OCI-LY1 (cell line): ENCODE data around the gene TMEM158.

Experiments used
- H2AFZ ChIP-seq: fragments of 200-600 bp; sonication (generic), shearing (Covaris generic); 2 replicates; pipeline ENCODE4 v1.6.0; 2014; ENCODE audit warnings: antibody characterized with exemption, mild to moderate bottlenecking, low read length
- H3F3A ChIP-seq: fragments of 200-600 bp; sonication (generic), shearing (Covaris generic); 2 replicates; pipeline ENCODE4 v1.6.0; 2014; ENCODE audit warnings: mild to moderate bottlenecking, antibody characterized with exemption, low read length, moderate library complexity; ENCODE audit not compliant: insufficient read depth
- H3K27ac ChIP-seq: fragments of 200-600 bp; sonication (generic); 2 replicates; pipeline ENCODE4 v1.5.1; 2014; ENCODE audit warnings: low read length, mixed run types, mild to moderate bottlenecking, low read depth; ENCODE audit not compliant: poor library complexity, severe bottlenecking
- H3K27me3 ChIP-seq: fragments of 200-600 bp; sonication (generic); 2 replicates; pipeline ENCODE4 v1.6.0; 2014; ENCODE audit warnings: antibody characterized with exemption, mild to moderate bottlenecking, low read length, moderate library complexity; ENCODE audit not compliant: insufficient read depth
- H3K36me3 ChIP-seq: fragments of 200-600 bp; sonication (generic); 2 replicates; pipeline ENCODE4 v1.6.1; 2014; ENCODE audit warnings: mild to moderate bottlenecking, antibody characterized with exemption, low read length, moderate library complexity, mixed read lengths; ENCODE audit not compliant: insufficient read depth
- H3K4me1 ChIP-seq: fragments of 200-600 bp; sonication (generic); 2 replicates; pipeline ENCODE4 v1.5.1; 2014; ENCODE audit warnings: mild to moderate bottlenecking, low read length, moderate library complexity; ENCODE audit not compliant: insufficient read depth, severe bottlenecking
- H3K4me2 ChIP-seq: fragments of 200-600 bp; sonication (generic), shearing (Covaris generic); 2 replicates; pipeline ENCODE4 v1.6.1; 2014; ENCODE audit warnings: low read length
- H3K4me3 ChIP-seq: fragments of 200-600 bp; sonication (generic); 2 replicates; pipeline ENCODE4 v1.5.1; 2014; ENCODE audit warnings: low read length, low read depth, mild to moderate bottlenecking, mixed read lengths; ENCODE audit not compliant: poor library complexity, severe bottlenecking
- H3K79me2 ChIP-seq: fragments of 200-600 bp; shearing (Covaris generic); 2 replicates; pipeline ENCODE4 v1.6.1; 2016; ENCODE audit warnings: mixed run types, low read length, mixed read lengths; ENCODE audit not compliant: insufficient read depth
- H3K9ac ChIP-seq: fragments of 200-600 bp; sonication (generic), shearing (Covaris generic); 2 replicates; pipeline ENCODE4 v1.6.1; 2014; ENCODE audit warnings: mild to moderate bottlenecking, low read length, mixed read lengths
- H3K9me2 ChIP-seq: fragments of 200-600 bp; sonication (generic), shearing (Covaris generic); 2 replicates; pipeline ENCODE4 v1.6.1; 2014; ENCODE audit warnings: low read depth, mild to moderate bottlenecking, low read length, mixed read lengths
- H3K9me3 ChIP-seq: fragments of 200-600 bp; shearing (Covaris generic); 2 replicates; pipeline ENCODE4 v1.6.1; 2014; ENCODE audit warnings: low read length, mixed read lengths
- H4K20me1 ChIP-seq: fragments of 200-600 bp; sonication (generic), shearing (Covaris generic); 2 replicates; pipeline ENCODE4 v1.6.0; 2016; ENCODE audit warnings: mild to moderate bottlenecking, low read length; ENCODE audit not compliant: insufficient read depth
- CTCF ChIP-seq: fragments of 200-600 bp; sonication (generic), shearing (Covaris generic); IDR thresholded peaks from 2 replicates; pipeline ENCODE4 v1.5.1; 2017; ENCODE audit warnings: mild to moderate bottlenecking, antibody characterized with exemption, low read length, moderate library complexity, mixed read lengths
- EZH2 ChIP-seq: fragments of 200-600 bp; sonication (generic), shearing (Covaris generic); IDR thresholded peaks from 2 replicates; pipeline ENCODE4 v1.8.0; 2017; ENCODE audit warnings: borderline replicate concordance, mixed run types, mild to moderate bottlenecking, antibody characterized with exemption, low read length, moderate library complexity, mixed read lengths

The TMEM158 gene

GRCh38 chr3:45272828-45273470, 46.9 kb upstream of the TMEM158 start:
- H3K9me2 ChIP-seq: no peaks in the 10 kb centered on the region
- no peaks in the 10 kb centered on the region for H3K36me3 ChIP-seq
- H3K4me1 ChIP-seq: no peaks in the 10 kb centered on the region
- TF ChIP-seq CTCF (no peak), EZH2 (no peak)
- no peaks in the 10 kb centered on the region for H3K9me3 ChIP-seq
- H3K4me3 ChIP-seq: no peak overlapping the region
- H3K27me3 ChIP-seq: no peaks in the 10 kb centered on the region
- no peak overlapping the region for H3K9ac ChIP-seq
- H3K79me2 ChIP-seq: no peaks in the 10 kb centered on the region
- H3K4me2 ChIP-seq: no peak overlapping the region
- no peak overlapping the region for H2AFZ ChIP-seq
- H4K20me1 ChIP-seq: no peaks in the 10 kb centered on the region
- H3K27ac ChIP-seq: no peak overlapping the region
- no peaks in the 10 kb centered on the region for H3F3A ChIP-seq

- no peaks in the 10 kb centered on the region for H3K36me3 ChIP-seq
- no peak overlapping the region for H3K9ac ChIP-seq
- no peak overlapping the region for H3K27ac ChIP-seq
- no peak for TF ChIP-seq EZH2
- H3K9me2 ChIP-seq: no peaks in the 10 kb centered on the region
- no peak overlapping the region for H3K4me3 ChIP-seq
- H3K79me2 ChIP-seq: no peaks in the 10 kb centered on the region
- H3K27me3 ChIP-seq: no peaks in the 10 kb centered on the region
- H3K4me2 ChIP-seq: no peak overlapping the region
- H3F3A ChIP-seq: no peaks in the 10 kb centered on the region
- no peaks in the 10 kb centered on the region for H4K20me1 ChIP-seq
- H2AFZ ChIP-seq: no peak overlapping the region
- H3K9me3 ChIP-seq: no peaks in the 10 kb centered on the region
- no peaks in the 10 kb centered on the region for H3K4me1 ChIP-seq
Measured at GRCh38 chr3:45272032-45272810, 46.1 kb upstream of the TMEM158 start.

- Histone ChIP-seq H3K36me3 (no peaks in the 10 kb centered on the region), H3K9ac (no peak overlapping the region), H3F3A (no peaks in the 10 kb centered on the region), H3K4me1 (no peaks in the 10 kb centered on the region), H3K4me3 (no peak overlapping the region), H3K9me2 (no peaks in the 10 kb centered on the region), H2AFZ (no peak overlapping the region), H3K79me2 (no peaks in the 10 kb centered on the region), H3K27ac (no peak overlapping the region), H3K9me3 (no peaks in the 10 kb centered on the region), H3K27me3 (no peaks in the 10 kb centered on the region; the same call in 1 of the 2 replicates), H3K4me2 (no peak overlapping the region), H4K20me1 (no peaks in the 10 kb centered on the region)
- no peak for TF ChIP-seq EZH2
- no peak for TF ChIP-seq CTCF
Measured at GRCh38 chr3:45269952-45270351, 43.9 kb upstream of the TMEM158 start.
